ENCODE data around the gene COQ8B. TPM values are rescaled to one million over a fixed set of nuclear protein-coding genes. Genes with fewer than 3 reads are reported as not detected.

The COQ8B gene
- total RNA-seq, 1 experiment from 2014 or later = 19.5 TPM

GRCh38 chr19:40755248-40755624, 38.5 kb upstream of the COQ8B start:
- no peak overlapping the region for H3K9ac ChIP-seq (ENCODE audit: low read length)
- H3K4me2 ChIP-seq (ENCODE audit: low read length) = peak overlapping the region; percentile 81
- CTCF ChIA-PET = no interaction called here
- no peak overlapping the region for H2AFZ ChIP-seq (ENCODE audit: low read length)
- H3K9me3 ChIP-seq (ENCODE audit: low read length) = no peaks in the 10 kb centered on the region
- POLR2A ChIA-PET (ENCODE audit: unreplicated experiment) = interaction anchor here (0.6 kb wide), 1 partner anchor 406 kb away, joined by 6 read pairs; no protein-coding TSS in a partner anchor
- no peaks in the 10 kb centered on the region for H3K27me3 ChIP-seq (ENCODE audit: low read length)
- no peak overlapping the region for H3K4me3 ChIP-seq (ENCODE audit: low read length)
- peaks cover 37% of the 10 kb centered on the region for H4K20me1 ChIP-seq (ENCODE audit: low read length)
- TF ChIP-seq EZH2 (IDR thresholded peaks at IDR 0.05; ENCODE audit: low read length, unreplicated experiment) = no peak
- TF ChIP-seq EZH2phosphoT487 (IDR thresholded peaks at IDR 0.05; ENCODE audit: borderline replicate concordance, low read length) = no peak
- no peak for TF ChIP-seq CTCF (conservative IDR thresholded peaks at IDR 0.05; ENCODE audit: low read depth, low read length)
- H3K9me2 ChIP-seq (replicated peaks; ENCODE audit: low read length) = no peaks in the 10 kb centered on the region
- intact Hi-C loops (cut with micrococcal nuclease) = no loop called here
- BruUV-seq (replicated peaks) = no TSS peak
- ATAC-seq (no peak), DNase-seq (no peak)
- peaks cover 34% of the 10 kb centered on the region for H3K4me1 ChIP-seq (ENCODE audit: insufficient read depth, low read length)
- no peak overlapping the region for H3K27ac ChIP-seq (ENCODE audit: low read length)
- peaks cover 79% of the 10 kb centered on the region for H3K79me2 ChIP-seq (ENCODE audit: low read length)
- no peaks in the 10 kb centered on the region for H3F3A ChIP-seq (ENCODE audit: low read length, unreplicated experiment)
- H3K36me3 ChIP-seq (ENCODE audit: low read depth, low read length) = peaks cover 23% of the 10 kb centered on the region

GRCh38 chr19:40754611-40755247, 38.0 kb upstream of the COQ8B start:
- H4K20me1 ChIP-seq (ENCODE audit: low read length) = peaks cover 37% of the 10 kb centered on the region
- H3K4me1 ChIP-seq (ENCODE audit: insufficient read depth, low read length) = peaks cover 39% of the 10 kb centered on the region
- ATAC-seq (no peak), DNase-seq (peak; percentile 14)
- H3K27ac ChIP-seq (ENCODE audit: low read length) = no peak overlapping the region
- no TSS peak for BruUV-seq (replicated peaks)
- H3K27me3 ChIP-seq (ENCODE audit: low read length) = no peaks in the 10 kb centered on the region
- TF ChIP-seq EZH2 (IDR thresholded peaks at IDR 0.05; ENCODE audit: low read length, unreplicated experiment) (no peak), EZH2phosphoT487 (IDR thresholded peaks at IDR 0.05; ENCODE audit: borderline replicate concordance, low read length) (no peak), CTCF (conservative IDR thresholded peaks at IDR 0.05; ENCODE audit: low read depth, low read length) (no peak)
- POLR2A ChIA-PET (ENCODE audit: unreplicated experiment) = interaction anchor here (0.6 kb wide), 1 partner anchor 407 kb away, joined by 6 read pairs; no protein-coding TSS in a partner anchor
- CTCF ChIA-PET = no interaction called here
- H3K9ac ChIP-seq (ENCODE audit: low read length) = no peak overlapping the region
- intact Hi-C loops (cut with micrococcal nuclease) = no loop called here
- no peak overlapping the region for H2AFZ ChIP-seq (ENCODE audit: low read length)
- no peaks in the 10 kb centered on the region for H3K9me3 ChIP-seq (ENCODE audit: low read length)
- peak overlapping the region; percentile 58 for H3K4me3 ChIP-seq (ENCODE audit: low read length)
- peaks cover 77% of the 10 kb centered on the region for H3K79me2 ChIP-seq (ENCODE audit: low read length)
- peaks cover 20% of the 10 kb centered on the region for H3K36me3 ChIP-seq (ENCODE audit: low read depth, low read length)
- no peaks in the 10 kb centered on the region for H3F3A ChIP-seq (ENCODE audit: low read length, unreplicated experiment)
- H3K9me2 ChIP-seq (replicated peaks; ENCODE audit: low read length) = no peaks in the 10 kb centered on the region
- peak overlapping the region; percentile 81 for H3K4me2 ChIP-seq (ENCODE audit: low read length)

GRCh38 chr19:40752257-40752781, 35.6 kb upstream of the COQ8B start:
- H4K20me1 ChIP-seq (ENCODE audit: low read length) = peaks cover 36% of the 10 kb centered on the region
- no peaks in the 10 kb centered on the region for H3F3A ChIP-seq (ENCODE audit: low read length, unreplicated experiment)
- peaks cover 63% of the 10 kb centered on the region for H3K79me2 ChIP-seq (ENCODE audit: low read length)
- H3K4me2 ChIP-seq (ENCODE audit: low read length) = peak overlapping the region; percentile 91
- no TSS peak for BruUV-seq (replicated peaks)
- peaks cover 12% of the 10 kb centered on the region for H3K36me3 ChIP-seq (ENCODE audit: low read depth, low read length)
- DNase-seq (no peak), ATAC-seq (no peak)
- no peak for TF ChIP-seq EZH2 (IDR thresholded peaks at IDR 0.05; ENCODE audit: low read length, unreplicated experiment)
- TF ChIP-seq EZH2phosphoT487 (IDR thresholded peaks at IDR 0.05; ENCODE audit: borderline replicate concordance, low read length) = no peak
- TF ChIP-seq CTCF (conservative IDR thresholded peaks at IDR 0.05; ENCODE audit: low read depth, low read length) = no peak
- no peaks in the 10 kb centered on the region for H3K9me2 ChIP-seq (replicated peaks; ENCODE audit: low read length)
- H3K9me3 ChIP-seq (ENCODE audit: low read length) = no peaks in the 10 kb centered on the region
- H3K4me3 ChIP-seq (ENCODE audit: low read length) = peak overlapping the region; percentile 95
- ChIA-PET POLR2A (ENCODE audit: unreplicated experiment) (interaction anchor here (0.6 kb wide), 2 partner anchors 54 to 87 kb away, joined by 3 to 7 read pairs; no protein-coding TSS in a partner anchor), CTCF (interaction anchor here (0.6 to 0.7 kb wide), 2 partner anchors 35 to 159 kb away, joined by 3 to 6 read pairs; partner anchors contain the start of gene ITPKC)
- peak overlapping the region; percentile 99 for H3K9ac ChIP-seq (ENCODE audit: low read length)
- no peak overlapping the region for H3K27ac ChIP-seq (ENCODE audit: low read length)
- H2AFZ ChIP-seq (ENCODE audit: low read length) = no peak overlapping the region
- intact Hi-C loops (cut with micrococcal nuclease) = no loop called here
- no peaks in the 10 kb centered on the region for H3K27me3 ChIP-seq (ENCODE audit: low read length)
- H3K4me1 ChIP-seq (ENCODE audit: insufficient read depth, low read length) = peaks cover 44% of the 10 kb centered on the region
